Lower leg skin (tissue), 4 donors: Measurements from ENCODE around the gene AFAP1L2. TPM values are rescaled to one million over a fixed set of nuclear protein-coding genes. Genes with fewer than 3 reads are reported as not detected.

Source experiments
- DNase-seq, 2 donors: peaks; one replicate each; pipeline ENCODE4 v3.0.0-alpha.2; 2019; ENCODE audit warnings: low spot score in 2 of 2
- H3K4me3 ChIP-seq: fragments of 200-600 bp; sonication (generic); 2 replicates; pipeline ENCODE4 v1.5.1; 2017; ENCODE audit warnings: mild to moderate bottlenecking, low read depth; ENCODE audit not compliant: poor library complexity, severe bottlenecking
- POLR2A ChIP-seq, 2 donors: fragments of 450-650 bp; IDR thresholded peaks; one replicate each; pipeline ENCODE4 v1.6.1; 2016 to 2017; ENCODE audit warnings: antibody characterized with exemption in 2 of 2, mild to moderate bottlenecking in 1 of 2, moderate library complexity in 1 of 2
- WGBS, 2 donors: methylation state at CpG; one replicate each; pipeline ENCODE4 v1.1.5; 2018; 5-methylcytosine and 5-hydroxymethylcytosine counted together
- intact Hi-C: fragments of 100-400 bp; cut with DNase I; formaldehyde crosslinking; loops from one replicate; pipeline ENCODE4 v1.15.0; 2023; ENCODE audit warnings: low total_unique reads
- total RNA-seq, 4 donors: library from RNA; depleted of rRNA; stranded (reverse); fragments of >200 nt; gene quantifications; one replicate each; pipeline ENCODE4 v1.1.0, GENCODE V29; 2016
- TF ChIP-seq, protein P1 (sequence below), 3 donors: fragments of 450-650 bp; IDR thresholded peaks; one replicate each; pipeline ENCODE4 v1.5.1; 2016; ENCODE audit warnings: antibody characterized with exemption in 3 of 3, mild to moderate bottlenecking in 3 of 3, moderate library complexity in 2 of 3

The AFAP1L2 gene
- total RNA-seq, 4 donors from 2014 or later, result 10.9 to 19.4 (median 14.3) TPM

DNA sequence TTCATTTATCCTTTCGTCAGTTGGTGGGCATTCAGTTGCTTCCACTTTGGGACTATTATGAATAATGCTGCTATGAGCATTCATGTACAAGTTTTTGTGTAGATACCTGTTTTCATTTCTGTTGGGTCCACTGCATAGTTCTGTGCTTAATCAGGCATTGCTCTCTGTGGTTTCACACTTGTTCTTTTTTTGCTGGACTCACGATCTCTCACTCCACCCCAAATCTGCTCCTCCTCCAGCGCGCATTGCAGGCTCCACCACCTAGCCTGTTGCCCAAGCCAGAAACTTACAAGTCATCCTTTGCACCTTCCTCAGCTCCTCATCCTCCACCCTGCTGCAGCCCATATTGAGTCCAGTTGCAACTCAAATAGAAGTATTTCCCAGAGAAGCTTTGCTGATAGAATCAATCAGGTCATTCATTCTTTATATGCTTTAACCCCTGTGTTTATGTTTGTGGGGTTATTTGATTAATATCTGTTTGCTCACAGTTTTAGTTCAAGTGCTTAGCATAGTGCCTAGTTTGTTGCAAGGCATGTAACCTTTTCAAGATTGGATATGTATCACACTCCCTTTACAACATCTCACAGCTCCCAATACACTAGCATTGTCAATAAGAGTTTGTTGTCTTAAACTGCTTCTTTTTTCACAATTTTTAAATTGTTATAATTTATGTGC, 16.6 kb upstream of the AFAP1L2 start:
- H3K4me3 ChIP-seq, result no peak overlapping the region
- intact Hi-C loops, result no loop called here
- peak in 1 of 2 donors; percentile 25 for DNase-seq
- TF ChIP-seq, protein P1, sequence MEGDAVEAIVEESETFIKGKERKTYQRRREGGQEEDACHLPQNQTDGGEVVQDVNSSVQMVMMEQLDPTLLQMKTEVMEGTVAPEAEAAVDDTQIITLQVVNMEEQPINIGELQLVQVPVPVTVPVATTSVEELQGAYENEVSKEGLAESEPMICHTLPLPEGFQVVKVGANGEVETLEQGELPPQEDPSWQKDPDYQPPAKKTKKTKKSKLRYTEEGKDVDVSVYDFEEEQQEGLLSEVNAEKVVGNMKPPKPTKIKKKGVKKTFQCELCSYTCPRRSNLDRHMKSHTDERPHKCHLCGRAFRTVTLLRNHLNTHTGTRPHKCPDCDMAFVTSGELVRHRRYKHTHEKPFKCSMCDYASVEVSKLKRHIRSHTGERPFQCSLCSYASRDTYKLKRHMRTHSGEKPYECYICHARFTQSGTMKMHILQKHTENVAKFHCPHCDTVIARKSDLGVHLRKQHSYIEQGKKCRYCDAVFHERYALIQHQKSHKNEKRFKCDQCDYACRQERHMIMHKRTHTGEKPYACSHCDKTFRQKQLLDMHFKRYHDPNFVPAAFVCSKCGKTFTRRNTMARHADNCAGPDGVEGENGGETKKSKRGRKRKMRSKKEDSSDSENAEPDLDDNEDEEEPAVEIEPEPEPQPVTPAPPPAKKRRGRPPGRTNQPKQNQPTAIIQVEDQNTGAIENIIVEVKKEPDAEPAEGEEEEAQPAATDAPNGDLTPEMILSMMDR (IDR thresholded peaks at IDR 0.05), result no peak
- TF ChIP-seq POLR2A (IDR thresholded peaks at IDR 0.05), result no peak
- 79 to 81% methylated on average over 4 of the region's 4 CpGs for whole genome bisulfite sequencing, 2 donors

DNA sequence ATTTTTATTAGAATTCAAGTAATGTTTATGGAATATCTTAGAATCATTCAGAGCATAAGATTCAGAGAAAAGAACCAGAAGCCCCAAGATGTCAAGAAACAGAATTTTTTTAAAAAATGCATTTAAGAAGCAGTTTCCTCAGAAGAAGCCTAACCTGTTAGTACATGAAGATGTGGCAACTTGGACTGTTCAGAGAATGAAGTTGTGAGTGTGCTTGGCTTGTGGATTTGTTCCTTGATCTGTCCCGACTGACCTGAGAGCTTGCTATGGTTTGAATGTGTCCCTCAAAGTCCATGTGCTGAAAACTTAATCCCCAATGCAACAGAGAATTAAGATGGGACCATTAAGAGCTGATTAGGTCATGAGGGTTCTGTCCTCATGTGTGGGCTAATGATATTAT, 13.8 kb upstream of the AFAP1L2 start:
- TF ChIP-seq POLR2A (IDR thresholded peaks at IDR 0.05), result no peak
- TF ChIP-seq, protein P1 (IDR thresholded peaks at IDR 0.05), result no peak
- no peak overlapping the region for H3K4me3 ChIP-seq
- WGBS, 2 donors, result 48 to 64% methylated on average over 1 of the region's 1 CpG
- intact Hi-C loops, result no loop called here
- DNase-seq, result no peak

DNA sequence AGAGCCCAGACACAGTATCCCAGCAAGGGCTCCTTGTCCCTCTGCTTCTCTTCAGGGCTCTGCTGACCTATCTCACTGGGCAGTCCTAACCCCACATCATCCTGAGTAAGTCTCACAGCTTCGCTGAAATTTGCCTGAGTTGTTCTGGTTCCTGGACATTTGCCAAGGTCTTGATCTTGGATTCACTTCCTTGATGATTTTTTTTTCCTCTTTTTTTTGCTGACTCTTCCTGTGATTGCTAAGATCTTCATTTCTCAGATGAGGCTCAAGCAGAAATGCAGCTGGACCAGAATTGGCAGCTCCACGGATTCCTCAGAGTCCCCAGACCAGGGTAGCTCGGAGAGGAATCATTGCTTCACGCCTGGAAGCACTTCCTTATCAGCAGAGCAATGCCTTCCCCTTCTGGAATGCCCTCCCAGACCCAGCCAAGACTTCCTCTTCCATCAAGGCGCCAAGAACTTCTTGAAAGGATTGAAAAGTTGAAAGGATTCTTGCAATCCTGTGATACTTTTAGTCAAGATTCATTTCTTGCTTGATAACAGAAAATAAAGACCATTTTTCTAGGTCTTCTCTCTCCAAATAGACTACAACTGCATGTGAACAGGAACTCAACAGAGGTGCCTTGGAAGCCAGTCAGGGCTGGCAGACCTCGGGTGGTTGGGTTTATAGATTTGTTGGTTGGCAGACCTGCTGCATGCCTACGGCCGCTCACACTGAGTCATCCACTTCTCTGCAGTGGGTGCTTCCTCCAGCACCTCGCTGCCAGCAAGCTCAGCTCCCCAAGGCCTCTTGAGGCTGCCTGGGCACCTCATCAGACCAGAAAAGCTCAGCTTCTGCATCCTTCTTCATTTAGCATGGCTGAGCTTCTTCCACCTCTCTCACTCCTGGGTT, 8.8 kb upstream of the AFAP1L2 start:
- 19 to 22% methylated on average over 9 of the region's 9 CpGs for WGBS, 2 donors
- DNase-seq, result peak; percentile 63 to 84
- intact Hi-C loops, result no loop called here
- no peak overlapping the region for H3K4me3 ChIP-seq
- TF ChIP-seq POLR2A (IDR thresholded peaks at IDR 0.05), result no peak
- TF ChIP-seq, protein P1 (IDR thresholded peaks at IDR 0.05), result no peak

DNA sequence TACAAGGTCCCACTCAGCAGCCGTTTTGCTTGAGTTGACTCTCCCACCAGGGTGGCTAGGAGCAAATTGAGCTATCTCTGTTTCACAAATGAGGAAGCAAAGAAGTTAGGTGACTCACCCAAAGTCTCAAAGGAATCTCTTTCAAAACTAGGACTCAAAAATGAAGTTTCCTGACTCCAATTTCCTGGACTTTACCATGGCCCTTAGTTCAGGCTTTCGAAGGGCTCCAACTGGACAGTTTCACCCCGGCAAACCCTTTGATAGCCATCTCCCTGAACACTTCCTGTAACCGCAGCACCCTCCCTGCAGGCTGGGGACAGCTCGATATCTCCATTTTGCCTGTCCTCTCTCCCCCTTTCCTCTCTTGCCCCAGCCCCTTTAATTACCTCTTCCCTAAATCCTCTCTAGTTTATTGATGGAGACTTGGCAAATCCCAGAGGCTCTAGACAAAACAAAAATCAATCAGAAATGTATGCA, 4.7 kb upstream of the AFAP1L2 start:
- DNase-seq, result no peak
- WGBS, 2 donors, result 76 to 83% methylated on average over 5 of the region's 5 CpGs
- no peak overlapping the region for H3K4me3 ChIP-seq
- intact Hi-C loops, result no loop called here
- no peak for TF ChIP-seq POLR2A (IDR thresholded peaks at IDR 0.05)
- TF ChIP-seq, protein P1 (IDR thresholded peaks at IDR 0.05), result no peak

DNA sequence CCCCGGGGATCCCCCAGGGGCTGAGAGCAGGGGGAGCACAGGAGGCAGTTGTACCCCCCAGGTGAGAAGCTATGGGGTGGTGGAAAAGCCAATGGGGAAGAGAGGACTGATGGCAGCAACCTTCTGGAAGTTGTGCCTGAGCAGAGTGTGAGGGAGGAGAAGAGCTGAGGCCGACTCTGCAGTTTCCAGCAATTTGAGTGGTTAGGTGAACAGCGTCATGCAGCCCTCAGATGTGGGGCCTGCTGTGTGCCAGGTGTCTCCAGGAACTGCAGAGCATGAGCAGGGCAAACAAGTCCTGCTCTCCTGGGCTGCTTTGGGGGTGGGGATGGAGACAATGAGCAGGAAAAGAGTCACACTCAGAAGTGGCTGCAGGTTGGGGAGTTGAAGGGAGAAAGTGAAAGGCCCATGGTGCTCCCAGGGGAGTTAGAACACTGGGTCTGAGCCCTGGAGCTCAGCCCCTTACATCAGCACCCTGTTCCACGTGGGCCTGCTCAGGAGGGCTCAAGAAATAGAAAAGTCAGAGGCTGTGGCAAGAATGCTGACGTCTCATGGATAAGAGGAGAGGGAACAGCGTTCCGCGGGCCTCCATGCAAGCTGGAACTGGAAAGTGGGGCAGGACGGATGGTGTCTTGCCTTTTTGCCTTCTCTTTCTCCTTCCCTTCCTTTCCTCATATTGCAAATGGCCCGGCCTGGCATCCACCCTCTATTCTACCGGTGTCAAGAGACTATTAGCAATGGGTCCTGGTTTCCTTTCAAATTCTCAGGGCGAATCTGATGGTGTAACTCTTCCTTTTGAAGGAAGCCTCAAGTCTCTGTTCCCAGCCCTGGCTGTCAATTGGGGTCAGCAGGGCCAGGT, 4.0 kb upstream of the AFAP1L2 start:
- DNase-seq, result peak in 1 of 2 donors; percentile 81
- intact Hi-C loops, result no loop called here
- no peak overlapping the region for H3K4me3 ChIP-seq
- WGBS, 2 donors, result 57 to 64% methylated on average over 12 of the region's 12 CpGs
- no peak for TF ChIP-seq POLR2A (IDR thresholded peaks at IDR 0.05)
- TF ChIP-seq, protein P1 (IDR thresholded peaks at IDR 0.05), result no peak
